AG09309 (cell line): Measurements from ENCODE around the gene WDR75.

ENCODE experiments used
- DNase-seq: peaks from one replicate; pipeline ENCODE4 v3.0.0-alpha.2; 2010; ENCODE audit warnings: low read depth
- H3K4me3 ChIP-seq: 2 replicates; pipeline ENCODE4 v1.5.1; 2011; ENCODE audit warnings: mild to moderate bottlenecking, low read depth, low read length, moderate library complexity; ENCODE audit not compliant: control insufficient read depth
- CTCF ChIP-seq: IDR thresholded peaks from 2 replicates; pipeline ENCODE4 v1.5.1; 2011; ENCODE audit warnings: mild to moderate bottlenecking, low read depth, low read length, inconsistent platforms; ENCODE audit not compliant: insufficient read depth, control insufficient read depth; ENCODE audit errors: missing control alignments

WDR75 gene

DNA sequence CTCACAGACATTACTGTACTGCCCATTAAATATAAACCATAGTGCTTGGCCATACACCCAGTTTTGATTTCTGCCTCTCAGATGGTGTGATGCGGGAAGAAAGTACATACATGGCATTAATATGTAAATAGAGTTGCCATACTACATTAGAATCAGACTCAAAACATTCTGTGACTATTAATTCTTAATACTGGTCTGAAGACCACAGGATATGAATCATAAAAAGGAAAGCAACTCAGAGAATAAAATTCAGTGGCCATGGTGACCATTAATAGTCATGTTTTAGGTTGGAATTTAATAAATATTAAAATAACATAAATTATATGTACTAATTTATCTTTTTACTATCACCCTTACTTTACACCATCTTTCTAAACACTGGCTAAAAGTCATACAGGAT, 33.0 kb upstream of the WDR75 start:
- no peak overlapping the region for H3K4me3 ChIP-seq
- no peak for TF ChIP-seq CTCF

GRCh38 chr2:189409131-189409530, 32.1 kb upstream of the WDR75 start:
- DNase-seq, result no peak
- no peak overlapping the region for H3K4me3 ChIP-seq
- TF ChIP-seq CTCF, result no peak

More for the DNA sequence above, 33.0 kb upstream of the WDR75 start:
- DNase-seq, result no peak

GRCh38 chr2:189409647-189410046, 31.6 kb upstream of the WDR75 start:
- H3K4me3 ChIP-seq, result no peak overlapping the region
- no peak for TF ChIP-seq CTCF
- no peak for DNase-seq

DNA sequence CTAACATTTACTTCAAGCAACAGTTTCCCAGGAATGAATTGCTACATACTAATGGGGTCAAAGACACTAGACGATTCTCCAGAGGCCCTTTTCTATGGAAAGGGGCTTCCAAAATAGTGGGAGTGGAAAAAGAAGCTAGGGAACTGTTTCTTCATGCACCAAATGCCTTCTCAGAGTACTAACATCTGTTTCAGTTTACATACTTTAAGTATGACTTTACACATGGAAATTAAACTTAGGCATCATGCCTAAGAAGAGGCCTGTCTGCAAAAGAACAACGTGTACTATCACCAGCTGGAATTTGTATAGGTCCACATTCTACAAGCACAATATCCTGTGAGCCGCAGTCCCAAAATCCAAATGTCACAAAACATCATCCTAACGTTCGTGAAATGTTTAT, 29.4 kb upstream of the WDR75 start:
- H3K4me3 ChIP-seq, result no peak overlapping the region
- no peak for TF ChIP-seq CTCF
- DNase-seq, result peak; percentile 78

DNA sequence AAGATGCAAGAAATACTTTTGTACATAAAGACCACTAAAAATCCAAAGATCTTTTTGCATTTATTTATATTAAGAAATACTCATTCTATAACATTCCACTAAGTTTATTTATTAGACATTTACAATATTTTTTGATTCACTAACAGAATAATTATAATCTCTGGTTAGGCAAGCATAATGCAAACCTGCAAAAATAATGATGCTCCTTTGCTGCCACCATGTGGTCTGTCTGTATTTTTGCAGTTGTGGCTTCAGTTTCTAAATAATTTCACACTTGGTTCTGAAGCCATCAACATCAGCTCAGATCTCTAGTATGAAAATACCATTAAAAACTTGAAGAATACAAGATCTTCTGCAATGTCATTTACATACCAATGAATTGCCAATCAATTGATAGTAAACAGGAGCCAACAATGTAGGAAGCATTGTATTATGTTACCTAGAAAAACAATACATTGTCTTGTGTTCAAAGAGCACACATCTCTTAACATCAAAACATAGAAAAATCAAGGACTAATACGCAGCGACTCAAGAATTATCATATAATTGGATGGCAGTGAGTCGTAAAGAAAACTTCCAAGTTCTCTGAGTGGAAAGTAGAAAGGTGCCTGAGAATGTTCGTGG, 28.8 kb upstream of the WDR75 start:
- peak; percentile 60 for TF ChIP-seq CTCF
- H3K4me3 ChIP-seq, result no peak overlapping the region
- DNase-seq, result no peak

DNA sequence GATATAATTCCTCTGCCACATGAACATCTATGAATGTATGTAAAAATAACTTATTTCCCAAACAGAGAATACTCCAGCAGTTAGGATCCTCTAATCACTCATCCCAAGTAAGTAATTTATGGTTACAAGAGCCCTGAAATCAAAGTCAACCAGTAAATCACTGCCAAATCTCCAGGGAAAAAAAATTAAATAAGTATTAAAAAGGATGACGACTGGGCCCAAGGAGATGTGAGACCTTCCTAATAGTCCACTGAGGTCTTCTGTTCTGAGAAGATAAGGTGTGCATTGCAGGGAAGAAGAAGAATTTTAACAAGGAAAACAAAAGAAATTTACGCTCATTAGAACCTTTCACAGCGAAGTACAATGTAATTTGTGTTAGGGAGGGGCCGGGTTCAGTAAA, 28.0 kb upstream of the WDR75 start:
- H3K4me3 ChIP-seq, result no peak overlapping the region
- TF ChIP-seq CTCF, result no peak
- DNase-seq, result no peak

DNA sequence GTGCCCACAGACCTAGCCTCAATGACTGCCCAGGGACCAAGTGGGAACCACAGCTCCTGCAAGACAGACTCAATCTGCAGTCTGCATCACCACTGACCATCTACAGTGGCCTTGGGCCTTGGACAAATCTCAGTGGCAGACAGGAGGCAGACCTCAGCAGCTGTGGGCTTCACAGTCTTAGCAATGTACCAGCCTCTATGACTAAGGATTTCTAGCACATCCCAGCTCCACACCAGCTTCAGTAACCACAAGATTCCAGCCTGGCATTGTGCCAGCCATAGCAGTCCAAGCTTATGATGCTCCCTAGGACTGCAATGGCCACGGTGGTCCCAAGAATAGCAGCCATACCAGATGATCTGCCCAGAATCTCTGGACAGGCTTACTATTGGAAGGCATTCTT, 19.6 kb upstream of the WDR75 start:
- TF ChIP-seq CTCF, result no peak
- H3K4me3 ChIP-seq, result no peak overlapping the region
- DNase-seq, result no peak
